Stomach (tissue), 9 donors: ENCODE results near the gene UTP11. TPM values are rescaled to one million over a fixed set of nuclear protein-coding genes. Genes with fewer than 3 reads are reported as not detected.

Experiments used
- DNase-seq, 2 donors: peaks; one replicate each; pipeline versions ENCODE4 v3.0.0 to v3.0.0-alpha.2; 2013 to 2019
- H3K27ac ChIP-seq, 5 donors: fragments of 200-600 bp in 4 of 5; sonication (generic) in 4 of 5; one replicate each; pipeline ENCODE4 v1.5.1; 2013 to 2019; ENCODE audit warnings: mild to moderate bottlenecking in 1 of 5, moderate library complexity in 1 of 5
- H3K27me3 ChIP-seq, 3 donors: fragments of 200-600 bp; sonication (generic); one replicate each; pipeline ENCODE4 v1.5.1; 2017 to 2019; ENCODE audit warnings: mixed run types in 1 of 3
- H3K36me3 ChIP-seq, 4 donors: fragments of 200-600 bp; sonication (generic); 1 replicate in 3 of 4; 2 replicates in 1 of 4; pipeline ENCODE4 v1.5.1; 2016 to 2019
- H3K4me1 ChIP-seq, 4 donors: fragments of 200-600 bp; sonication (generic); one replicate each; pipeline ENCODE4 v1.5.1; 2016 to 2019
- H3K4me3 ChIP-seq, 4 donors: fragments of 200-600 bp; sonication (generic) in 3 of 4; one replicate each; pipeline ENCODE4 v1.5.1; 2016 to 2019; ENCODE audit warnings: mild to moderate bottlenecking in 1 of 4
- H3K9me3 ChIP-seq, 4 donors: fragments of 200-600 bp; sonication (generic); one replicate each; pipeline ENCODE4 v1.5.1; 2016 to 2019
- EP300 ChIP-seq: sonication (generic); formaldehyde crosslinking; IDR thresholded peaks from one replicate; pipeline ENCODE4 v1.6.1; 2017; ENCODE audit warnings: antibody characterized with exemption
- POLR2A ChIP-seq, 4 donors: fragments of 450-650 bp; IDR thresholded peaks; one replicate each; pipeline ENCODE4 v1.6.1; 2016; ENCODE audit warnings: antibody characterized with exemption in 4 of 4, control low read depth in 2 of 4, mild to moderate bottlenecking in 1 of 4, moderate library complexity in 1 of 4
- POLR2AphosphoS5 ChIP-seq, 3 donors: sonication (generic); formaldehyde crosslinking; IDR thresholded peaks; one replicate each; pipeline ENCODE4 v1.6.1; 2016; ENCODE audit warnings: antibody characterized with exemption in 3 of 3
- WGBS, 5 donors: extraction: QIAGEN DNeasy Blood & Tissue Kit in 3 of 5; methylation state at CpG; one replicate each; pipeline versions ENCODE4 v1.1.5 to v1.1.7; 2013 to 2018; 5-methylcytosine and 5-hydroxymethylcytosine counted together
- intact Hi-C: fragments of 100-400 bp; cut with DNase I; formaldehyde crosslinking; loops from one replicate; pipeline ENCODE4 v1.15.1; 2023; ENCODE audit warnings: low total_unique reads
- polyA plus RNA-seq, 3 donors: library from polyadenylated mRNA; stranded (reverse); fragments of 200-250 nt; gene quantifications; one replicate each; pipeline ENCODE4 v1.2.3, GENCODE V29; 2013
- small RNA-seq, 4 donors: library from RNA; depleted of rRNA; stranded (forward); fragments of <200 nt; gene quantifications; one replicate each; pipeline ENCODE3, GENCODE V24; 2016
- total RNA-seq, 5 donors: library from RNA; depleted of rRNA; stranded (reverse); fragments of >200 nt; gene quantifications; one replicate each; pipeline versions ENCODE4 v1.1.0 to v1.2.3, GENCODE V29; 2014 to 2016
- TF ChIP-seq, protein P1 (sequence below), 7 experiments: fragments of 450-650 bp in 4 of 7; fragments of 200-600 bp in 3 of 7; sonication (generic) in 3 of 7; IDR thresholded peaks; one replicate each; pipeline ENCODE4 v1.5.1; 2016 to 2019; ENCODE audit warnings: antibody characterized with exemption in 7 of 7, control low read depth in 2 of 7, mild to moderate bottlenecking in 1 of 7
- donor health status: healthy with polysubstance abuse.
- donor health status: Bipolar disorder and iron deficiency.
- donor health status: healthy.

UTP11 gene
- total and polyA plus RNA-seq, 8 donors = 1.4 to 43.7 (median 20.9) TPM

DNA sequence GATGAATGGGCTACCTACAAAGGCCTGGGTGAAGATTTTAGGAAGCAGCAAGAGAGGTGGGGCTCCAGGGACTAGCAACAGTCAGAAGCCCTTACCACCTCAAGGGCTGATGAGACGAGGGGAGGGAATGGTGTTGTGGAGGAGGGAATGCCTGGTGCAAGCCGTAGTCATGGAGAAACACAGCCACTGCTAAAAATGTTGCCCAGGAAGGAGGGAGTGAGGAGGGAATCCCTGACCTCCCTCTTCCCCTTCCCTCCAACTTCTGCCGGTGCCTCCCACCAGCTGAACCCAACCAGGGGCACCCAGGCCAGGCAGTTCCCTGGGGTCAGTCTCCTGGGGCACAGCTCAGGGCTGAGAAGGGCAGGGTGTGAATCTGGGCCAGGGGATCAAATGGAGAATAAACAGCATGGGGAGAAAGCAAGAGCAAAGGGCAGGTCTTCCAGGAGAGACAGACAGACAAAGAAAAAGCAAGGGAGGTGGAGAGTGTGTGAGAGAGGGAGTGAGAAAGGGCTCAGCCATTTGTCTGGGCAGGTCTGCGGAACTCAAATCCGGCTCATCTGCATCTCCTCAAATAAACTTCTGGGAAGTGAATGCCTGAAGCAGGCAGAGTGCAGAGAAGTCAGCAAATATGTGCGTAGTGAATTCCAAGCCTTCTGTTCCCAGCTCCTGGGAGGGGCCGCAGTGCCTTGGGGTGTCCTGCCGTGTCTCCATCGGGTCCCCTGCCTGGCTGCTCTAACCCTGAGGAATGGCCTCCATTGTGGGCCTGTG lies 61.2 kb downstream of the UTP11 start:
- Histone ChIP-seq H3K36me3 (no peaks in the 10 kb centered on the region), H3K27ac (no peak overlapping the region), H3K27me3 (peaks cover 0 to 75% (median 12%) of the 10 kb centered on the region in 3 donors), H3K4me3 (no peak overlapping the region), H3K9me3 (no peaks in the 10 kb centered on the region), H3K4me1 (no peaks in the 10 kb centered on the region)
- no peak for TF ChIP-seq POLR2AphosphoS5 (IDR thresholded peaks at IDR 0.05)
- intact Hi-C loops = no loop called here
- DNase-seq = no peak
- 25 to 43% (median 36%) methylated on average over 9 of the region's 9 CpGs for WGBS, 5 donors

DNA sequence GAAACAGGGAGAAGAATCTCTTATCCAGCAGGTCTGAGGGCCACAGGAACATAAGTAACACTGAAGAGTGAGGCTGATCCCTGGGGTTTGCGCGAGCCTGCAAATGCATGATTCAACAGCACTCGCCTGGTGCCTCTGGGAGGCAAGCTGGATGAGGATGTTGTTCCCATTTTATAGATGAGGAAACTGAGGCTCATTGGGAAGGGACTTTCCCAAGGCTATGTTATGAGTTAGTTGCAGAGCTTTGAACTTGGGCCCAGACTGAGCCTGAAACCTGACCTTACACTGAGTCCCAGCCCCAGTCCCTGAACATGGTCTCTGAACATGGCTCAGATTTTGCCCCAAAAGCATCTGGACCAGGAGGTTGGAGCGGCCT lies 61.8 kb downstream of the UTP11 start:
- Histone ChIP-seq H3K27ac (no peak overlapping the region), H3K36me3 (no peaks in the 10 kb centered on the region), H3K9me3 (no peaks in the 10 kb centered on the region), H3K27me3 (peaks cover 0 to 69% (median 12%) of the 10 kb centered on the region in 3 donors), H3K4me3 (no peak overlapping the region), H3K4me1 (no peaks in the 10 kb centered on the region)
- WGBS, 5 donors = 78 to 88% (median 83%) methylated on average over 4 of the region's 4 CpGs
- intact Hi-C loops = no loop called here
- DNase-seq = no peak
- TF ChIP-seq, protein P1, sequence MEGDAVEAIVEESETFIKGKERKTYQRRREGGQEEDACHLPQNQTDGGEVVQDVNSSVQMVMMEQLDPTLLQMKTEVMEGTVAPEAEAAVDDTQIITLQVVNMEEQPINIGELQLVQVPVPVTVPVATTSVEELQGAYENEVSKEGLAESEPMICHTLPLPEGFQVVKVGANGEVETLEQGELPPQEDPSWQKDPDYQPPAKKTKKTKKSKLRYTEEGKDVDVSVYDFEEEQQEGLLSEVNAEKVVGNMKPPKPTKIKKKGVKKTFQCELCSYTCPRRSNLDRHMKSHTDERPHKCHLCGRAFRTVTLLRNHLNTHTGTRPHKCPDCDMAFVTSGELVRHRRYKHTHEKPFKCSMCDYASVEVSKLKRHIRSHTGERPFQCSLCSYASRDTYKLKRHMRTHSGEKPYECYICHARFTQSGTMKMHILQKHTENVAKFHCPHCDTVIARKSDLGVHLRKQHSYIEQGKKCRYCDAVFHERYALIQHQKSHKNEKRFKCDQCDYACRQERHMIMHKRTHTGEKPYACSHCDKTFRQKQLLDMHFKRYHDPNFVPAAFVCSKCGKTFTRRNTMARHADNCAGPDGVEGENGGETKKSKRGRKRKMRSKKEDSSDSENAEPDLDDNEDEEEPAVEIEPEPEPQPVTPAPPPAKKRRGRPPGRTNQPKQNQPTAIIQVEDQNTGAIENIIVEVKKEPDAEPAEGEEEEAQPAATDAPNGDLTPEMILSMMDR (IDR thresholded peaks at IDR 0.05) = no peak
- TF ChIP-seq POLR2AphosphoS5 (IDR thresholded peaks at IDR 0.05) (no peak), EP300 (no peak), POLR2A (IDR thresholded peaks at IDR 0.05) (no peak)

Small RNA genes within 50 kb of the gene (small RNA-seq; reads per million reads assigned to genes)
- gene RNU6-510P = 0 to 0.07 (median 0) reads per million in 4 donors

Other genes starting within 250 kb of the UTP11 start
- 100 to 1,000 TPM in 1 of 5 donors, 1 to 10 TPM in 3, not detected in 1; 1.2 to 212 (median 2.3) TPM for gene EPHA10, start 247.6 kb upstream of the UTP11 start, total RNA-seq
- 1 to 10 TPM in 1 of 3 donors, under 1 TPM in 2; 0.18 to 2.1 (median 0.31) TPM for gene EPHA10, start 247.6 kb upstream of the UTP11 start, polyA plus RNA-seq
- gene MANEAL, start 218.9 kb upstream of the UTP11 start, total RNA-seq = 1 to 10 TPM in 4 of 5 donors, not detected in 1; 1.8 to 5.8 (median 3.8) TPM
- 1 to 10 TPM; 1.4 to 3.6 (median 2.2) TPM for gene MANEAL, start 218.9 kb upstream of the UTP11 start, polyA plus RNA-seq
- gene C1orf122, start 204.9 kb upstream of the UTP11 start, total RNA-seq = 100 to 1,000 TPM in 2 of 5 donors, 10 to 100 TPM in 2, 1 to 10 TPM in 1; 7.9 to 193 (median 46.7) TPM
- gene C1orf122, start 204.9 kb upstream of the UTP11 start, polyA plus RNA-seq = 10 to 100 TPM; 43.4 to 59.0 (median 59.0) TPM
- 10 to 100 TPM in 3 of 5 donors, 1 to 10 TPM in 1, not detected in 1; 1.3 to 30.3 (median 15.5) TPM for gene YRDC, start 204.5 kb upstream of the UTP11 start, total RNA-seq
- gene YRDC, start 204.5 kb upstream of the UTP11 start, polyA plus RNA-seq = 10 to 100 TPM in 2 of 3 donors, 1 to 10 TPM in 1; 9.9 to 13.1 (median 10.4) TPM
- 1 to 10 TPM; 1.2 to 5.4 (median 4.5) TPM for gene MTF1, start 153.1 kb upstream of the UTP11 start, total RNA-seq
- gene MTF1, start 153.1 kb upstream of the UTP11 start, polyA plus RNA-seq = 1 to 10 TPM; 1.5 to 3.1 (median 2.4) TPM
- 10 to 100 TPM in 3 of 5 donors, 1 to 10 TPM in 2; 8.4 to 56.7 (median 12.2) TPM for gene INPP5B, start 65.7 kb upstream of the UTP11 start, total RNA-seq
- gene INPP5B, start 65.7 kb upstream of the UTP11 start, polyA plus RNA-seq = 10 to 100 TPM in 1 of 3 donors, 1 to 10 TPM in 2; 7.2 to 10.1 (median 7.3) TPM
- gene SF3A3, start 22.7 kb upstream of the UTP11 start, total RNA-seq = 100 to 1,000 TPM in 1 of 5 donors, 10 to 100 TPM in 3, 1 to 10 TPM in 1; 8.2 to 102 (median 72.3) TPM
- gene SF3A3, start 22.7 kb upstream of the UTP11 start, polyA plus RNA-seq = 10 to 100 TPM; 17.1 to 19.9 (median 18.6) TPM
- 10 to 100 TPM in 2 of 5 donors, 1 to 10 TPM in 2, under 1 TPM in 1; 0.58 to 30.4 (median 9.5) TPM for gene FHL3, start 7.2 kb upstream of the UTP11 start, total RNA-seq
- 10 to 100 TPM; 18.1 to 28.2 (median 21.7) TPM for gene FHL3, start 7.2 kb upstream of the UTP11 start, polyA plus RNA-seq
- gene POU3F1, start 34.1 kb downstream of the UTP11 start, total RNA-seq = not detected
- gene POU3F1, start 34.1 kb downstream of the UTP11 start, polyA plus RNA-seq = under 1 TPM in 1 of 3 donors, not detected in 2; 0.20 TPM